ENCODE results near the gene CASP8AP2.

CASP8AP2 gene

DNA sequence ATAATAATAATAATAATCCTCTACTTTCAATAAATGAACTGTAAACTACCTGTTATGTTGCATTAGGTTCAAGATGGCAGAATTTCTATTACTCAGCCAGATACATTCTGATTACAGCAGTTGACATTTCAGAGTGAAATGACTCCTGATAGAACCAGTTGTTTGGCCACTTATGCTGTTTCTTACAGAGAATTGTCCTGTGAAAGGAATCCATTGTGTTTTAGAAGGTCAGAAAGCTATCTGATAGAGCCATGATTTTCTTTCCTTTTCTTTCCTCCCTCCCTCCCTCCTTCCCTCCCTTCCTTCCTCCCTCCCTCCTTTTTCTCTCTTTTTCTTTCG is 81.2 kb downstream of the CASP8AP2 start:
- DNase-seq (ENCODE audit: low read depth, low spot score) = no peak
- Histone ChIP-seq H3K4me1 (ENCODE audit: insufficient read depth, insufficient read length) (no peaks in the 10 kb centered on the region), H3K27me3 (ENCODE audit: insufficient read depth, insufficient read length) (no peaks in the 10 kb centered on the region), H3K9me3 (ENCODE audit: insufficient read depth, low read length) (0 out of 2 replicates have a peak, but pooled peaks cover under 1% of the 10 kb centered on the region), H3K36me3 (ENCODE audit: insufficient read depth, insufficient read length, low read length) (no peaks in the 10 kb centered on the region), H3K4me3 (ENCODE audit: insufficient read length, low read depth) (no peak overlapping the region), H3K9ac (ENCODE audit: insufficient read length, low read depth) (no peak overlapping the region)
- no peak for TF ChIP-seq YY1 (IDR thresholded peaks at IDR 0.05; ENCODE audit: insufficient read depth, insufficient read length)
- TF ChIP-seq SUZ12 (IDR thresholded peaks at IDR 0.05; ENCODE audit: extremely low read depth, insufficient read depth, insufficient read length) = no peak
- TF ChIP-seq ZNF274 (IDR thresholded peaks at IDR 0.05; ENCODE audit: low read depth, low read length) = no peak

DNA sequence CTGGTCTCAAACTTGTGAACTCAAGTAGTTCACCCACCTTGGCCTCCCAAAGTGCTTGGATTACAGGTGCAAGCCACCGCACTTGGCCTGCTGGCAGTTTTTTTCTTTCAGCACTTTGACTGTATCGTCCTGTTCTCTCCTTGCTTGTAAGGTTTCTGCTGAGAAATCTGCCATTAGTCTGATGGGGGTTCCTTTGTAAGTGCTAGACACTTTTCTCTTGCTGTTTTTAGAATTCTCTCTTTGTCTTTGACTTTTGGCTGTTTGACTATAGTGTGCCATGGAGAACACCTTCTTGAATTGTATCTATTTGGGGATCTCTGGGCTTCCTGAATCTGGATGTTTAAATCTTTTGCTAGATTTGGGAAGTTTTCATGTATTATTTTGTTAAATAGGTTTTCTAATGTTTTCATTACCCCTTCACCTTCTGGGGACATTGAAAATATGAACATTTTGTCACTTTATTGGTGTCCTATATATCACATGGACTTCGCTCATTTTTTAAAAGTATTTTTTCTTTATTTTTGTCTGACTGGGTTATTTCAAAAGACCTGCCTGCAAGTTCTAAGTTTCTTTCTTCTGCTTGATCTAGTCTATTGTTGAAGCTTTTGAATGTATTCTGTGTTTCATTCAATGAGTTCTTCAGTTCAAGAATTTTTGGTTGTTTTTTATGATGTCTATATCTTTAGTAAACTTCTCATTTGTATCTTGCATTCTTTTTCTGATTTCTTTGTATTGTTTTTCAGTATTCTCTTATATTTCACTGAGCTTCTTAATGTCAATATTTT is 86.6 kb downstream of the CASP8AP2 start:
- Histone ChIP-seq H3K4me3 (ENCODE audit: insufficient read length, low read depth) (no peak overlapping the region), H3K9ac (ENCODE audit: insufficient read length, low read depth) (no peak overlapping the region), H3K27me3 (ENCODE audit: insufficient read depth, insufficient read length) (no peaks in the 10 kb centered on the region), H3K4me1 (ENCODE audit: insufficient read depth, insufficient read length) (peaks cover 6% of the 10 kb centered on the region), H3K9me3 (ENCODE audit: insufficient read depth, low read length) (peaks cover 13% of the 10 kb centered on the region; the same call in 1 of the 2 replicates), H3K36me3 (ENCODE audit: insufficient read depth, insufficient read length, low read length) (no peaks in the 10 kb centered on the region)
- no peak for TF ChIP-seq SUZ12 (IDR thresholded peaks at IDR 0.05; ENCODE audit: extremely low read depth, insufficient read depth, insufficient read length)
- TF ChIP-seq YY1 (IDR thresholded peaks at IDR 0.05; ENCODE audit: insufficient read depth, insufficient read length) = no peak
- TF ChIP-seq ZNF274 (IDR thresholded peaks at IDR 0.05; ENCODE audit: low read depth, low read length) = no peak
- no peak for DNase-seq (ENCODE audit: low read depth, low spot score)

DNA sequence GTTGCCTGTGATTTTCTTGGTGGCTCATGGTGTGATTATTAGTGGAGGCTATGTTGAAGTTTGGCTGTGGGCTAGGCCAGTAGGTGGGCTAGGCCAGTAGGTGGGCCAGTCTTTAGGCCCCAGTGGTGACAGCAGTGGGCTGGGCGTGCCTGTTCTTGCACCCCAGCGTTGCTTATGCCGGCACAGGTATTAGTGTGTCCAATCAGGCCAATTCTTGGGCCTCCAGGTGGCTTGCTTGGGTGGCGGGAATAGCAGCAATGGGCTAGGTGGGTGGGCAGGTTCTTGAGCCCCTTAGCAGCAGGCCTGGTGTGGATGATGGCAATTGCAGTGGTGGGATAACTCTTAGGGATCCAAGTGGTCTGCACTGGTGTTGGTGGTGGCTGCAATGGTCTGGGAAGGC is 87.5 kb downstream of the CASP8AP2 start:
- Histone ChIP-seq H3K4me3 (ENCODE audit: insufficient read length, low read depth) (no peak overlapping the region), H3K9me3 (ENCODE audit: insufficient read depth, low read length) (peaks cover 13% of the 10 kb centered on the region; the same call in 1 of the 2 replicates), H3K9ac (ENCODE audit: insufficient read length, low read depth) (no peak overlapping the region), H3K27me3 (ENCODE audit: insufficient read depth, insufficient read length) (no peaks in the 10 kb centered on the region), H3K4me1 (ENCODE audit: insufficient read depth, insufficient read length) (peaks cover 6% of the 10 kb centered on the region), H3K36me3 (ENCODE audit: insufficient read depth, insufficient read length, low read length) (no peaks in the 10 kb centered on the region)
- no peak for DNase-seq (ENCODE audit: low read depth, low spot score)
- TF ChIP-seq SUZ12 (IDR thresholded peaks at IDR 0.05; ENCODE audit: extremely low read depth, insufficient read depth, insufficient read length) (no peak), YY1 (IDR thresholded peaks at IDR 0.05; ENCODE audit: insufficient read depth, insufficient read length) (no peak), ZNF274 (IDR thresholded peaks at IDR 0.05; ENCODE audit: low read depth, low read length) (no peak)

DNA sequence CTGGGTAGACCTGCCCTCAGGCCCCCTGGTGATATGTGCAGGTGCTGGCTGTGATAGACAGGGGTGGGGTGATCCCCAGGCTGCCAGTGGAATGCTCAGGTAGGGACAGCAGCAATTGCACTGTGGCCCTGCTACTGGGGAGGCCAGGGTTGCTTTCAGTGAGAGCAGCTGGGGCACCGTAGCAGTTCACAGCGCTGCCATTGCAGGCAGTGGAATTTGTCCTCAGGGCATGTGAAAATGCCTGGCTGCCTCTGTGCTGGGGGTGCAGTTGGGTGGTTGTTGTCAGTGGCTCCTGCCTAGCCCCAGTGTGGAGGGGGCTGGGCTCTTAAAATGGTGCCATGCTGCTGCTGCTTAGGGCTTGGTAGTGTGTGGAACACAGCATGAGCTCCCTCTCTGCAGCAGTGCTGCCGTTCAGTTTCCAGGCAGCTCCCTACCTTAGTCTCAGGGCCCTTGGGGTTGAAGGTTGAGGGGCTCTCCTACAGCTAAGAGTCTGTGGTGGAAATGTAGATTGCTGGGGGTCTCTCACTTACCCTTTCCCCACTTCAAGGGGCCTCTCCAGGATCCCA is 88.2 kb downstream of the CASP8AP2 start:
- Histone ChIP-seq H3K4me1 (ENCODE audit: insufficient read depth, insufficient read length) (peaks cover 6% of the 10 kb centered on the region), H3K36me3 (ENCODE audit: insufficient read depth, insufficient read length, low read length) (no peaks in the 10 kb centered on the region), H3K27me3 (ENCODE audit: insufficient read depth, insufficient read length) (no peaks in the 10 kb centered on the region), H3K4me3 (ENCODE audit: insufficient read length, low read depth) (no peak overlapping the region), H3K9ac (ENCODE audit: insufficient read length, low read depth) (no peak overlapping the region), H3K9me3 (ENCODE audit: insufficient read depth, low read length) (peaks cover 13% of the 10 kb centered on the region; the same call in 1 of the 2 replicates)
- TF ChIP-seq ZNF274 (IDR thresholded peaks at IDR 0.05; ENCODE audit: low read depth, low read length) (no peak), YY1 (IDR thresholded peaks at IDR 0.05; ENCODE audit: insufficient read depth, insufficient read length) (no peak), SUZ12 (IDR thresholded peaks at IDR 0.05; ENCODE audit: extremely low read depth, insufficient read depth, insufficient read length) (no peak)
- no peak for DNase-seq (ENCODE audit: low read depth, low spot score)
